GM12878 (cell line): Measurements from ENCODE around the gene ZNF423.

ENCODE experiments used
- HDAC2 ChIP-seq: fragments of 200-600 bp; sonication (generic); IDR thresholded peaks from 2 replicates; pipeline ENCODE4 v1.6.1; 2017
- ZSCAN29 ChIP-seq: fragments of 450-650 bp; IDR thresholded peaks from 2 replicates; pipeline ENCODE4 v1.6.1; 2017; ENCODE audit warnings: mild to moderate bottlenecking, moderate library complexity
- ZZZ3 ChIP-seq: IDR thresholded peaks from 2 replicates; pipeline ENCODE4 v1.6.1; 2011; ENCODE audit warnings: low read depth; ENCODE audit not compliant: control insufficient read depth, insufficient read length
- TF ChIP-seq, protein P1 (sequence below), 3 experiments: IDR thresholded peaks in 2 of 3; conservative IDR thresholded peaks in 1 of 3; 2 replicates each; pipeline ENCODE4 v1.5.1; 2011; ENCODE audit warnings: low read depth in 3 of 3, low read length in 3 of 3, mild to moderate bottlenecking in 3 of 3, control low read depth in 2 of 3, moderate library complexity in 2 of 3, inconsistent platforms in 1 of 3, mixed read lengths in 1 of 3; ENCODE audit not compliant: control insufficient read depth in 2 of 3, insufficient read depth in 1 of 3; ENCODE audit errors: extremely low read depth in 1 of 3

DNA sequence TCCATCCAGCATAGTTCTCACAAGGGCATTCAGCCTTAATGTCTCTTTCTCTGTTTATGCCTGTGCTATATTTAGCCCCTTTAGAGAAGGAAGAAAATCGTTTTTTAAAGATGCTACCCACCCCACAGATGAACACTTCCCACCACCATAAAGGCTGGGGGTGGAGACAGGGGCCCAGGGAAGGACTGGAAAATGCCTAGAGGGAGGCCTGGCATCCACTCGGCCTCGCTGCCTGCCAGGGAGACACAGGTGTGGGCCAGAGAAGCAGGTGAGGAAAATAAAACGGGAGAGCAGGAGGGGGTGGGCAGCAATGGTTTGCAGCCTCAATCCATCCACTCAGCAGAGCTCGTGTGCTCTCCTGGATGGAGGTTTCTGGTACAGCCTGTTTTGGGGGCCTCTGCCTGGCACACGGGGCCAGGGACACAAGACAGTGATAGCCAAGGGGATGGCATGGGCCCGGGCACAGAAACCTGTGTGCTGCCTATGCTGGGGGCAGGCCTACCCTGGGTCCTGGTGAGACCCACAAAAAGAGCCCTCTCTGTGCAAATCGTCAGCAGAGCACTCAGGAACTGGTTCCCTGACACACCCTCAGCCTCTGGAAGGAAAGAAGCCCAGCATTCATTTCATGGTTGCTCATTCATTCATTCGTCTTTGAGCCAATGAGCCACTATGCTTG lies 360.9 kb downstream of the ZNF423 start:
- TF ChIP-seq ZSCAN29, result no peak
- TF ChIP-seq HDAC2, result no peak
- TF ChIP-seq ZZZ3, result no peak
- TF ChIP-seq, protein P1, sequence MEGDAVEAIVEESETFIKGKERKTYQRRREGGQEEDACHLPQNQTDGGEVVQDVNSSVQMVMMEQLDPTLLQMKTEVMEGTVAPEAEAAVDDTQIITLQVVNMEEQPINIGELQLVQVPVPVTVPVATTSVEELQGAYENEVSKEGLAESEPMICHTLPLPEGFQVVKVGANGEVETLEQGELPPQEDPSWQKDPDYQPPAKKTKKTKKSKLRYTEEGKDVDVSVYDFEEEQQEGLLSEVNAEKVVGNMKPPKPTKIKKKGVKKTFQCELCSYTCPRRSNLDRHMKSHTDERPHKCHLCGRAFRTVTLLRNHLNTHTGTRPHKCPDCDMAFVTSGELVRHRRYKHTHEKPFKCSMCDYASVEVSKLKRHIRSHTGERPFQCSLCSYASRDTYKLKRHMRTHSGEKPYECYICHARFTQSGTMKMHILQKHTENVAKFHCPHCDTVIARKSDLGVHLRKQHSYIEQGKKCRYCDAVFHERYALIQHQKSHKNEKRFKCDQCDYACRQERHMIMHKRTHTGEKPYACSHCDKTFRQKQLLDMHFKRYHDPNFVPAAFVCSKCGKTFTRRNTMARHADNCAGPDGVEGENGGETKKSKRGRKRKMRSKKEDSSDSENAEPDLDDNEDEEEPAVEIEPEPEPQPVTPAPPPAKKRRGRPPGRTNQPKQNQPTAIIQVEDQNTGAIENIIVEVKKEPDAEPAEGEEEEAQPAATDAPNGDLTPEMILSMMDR (IDR thresholded peaks at IDR 0.05 in 2 of 3, conservative IDR thresholded peaks at IDR 0.05 in 1 of 3; ENCODE audit: control insufficient read depth in 2 of 3, extremely low read depth in 1 of 3, insufficient read depth in 1 of 3, low read depth in 3 of 3, low read length in 3 of 3), result no peak
